Stimulated activated CD4-positive, alpha-beta T cell treated with anti-CD3 and anti-CD28 coated beads, TNF-alpha, amount 100 ng/mL, for 24 hours (primary cell): ENCODE data around the gene ZNF491.
"Not testable (repeated sequence)": the region's sequence is repeated elsewhere in the genome, so short reads cannot be mapped to it uniquely, and the experiment has no call there.

Experiments used
- DNase-seq, 3 experiments: peaks; one replicate each; pipeline ENCODE4 v3.0.0-alpha.2; 2020; ENCODE audit warnings: low read depth in 3 of 3

ZNF491 gene

DNA sequence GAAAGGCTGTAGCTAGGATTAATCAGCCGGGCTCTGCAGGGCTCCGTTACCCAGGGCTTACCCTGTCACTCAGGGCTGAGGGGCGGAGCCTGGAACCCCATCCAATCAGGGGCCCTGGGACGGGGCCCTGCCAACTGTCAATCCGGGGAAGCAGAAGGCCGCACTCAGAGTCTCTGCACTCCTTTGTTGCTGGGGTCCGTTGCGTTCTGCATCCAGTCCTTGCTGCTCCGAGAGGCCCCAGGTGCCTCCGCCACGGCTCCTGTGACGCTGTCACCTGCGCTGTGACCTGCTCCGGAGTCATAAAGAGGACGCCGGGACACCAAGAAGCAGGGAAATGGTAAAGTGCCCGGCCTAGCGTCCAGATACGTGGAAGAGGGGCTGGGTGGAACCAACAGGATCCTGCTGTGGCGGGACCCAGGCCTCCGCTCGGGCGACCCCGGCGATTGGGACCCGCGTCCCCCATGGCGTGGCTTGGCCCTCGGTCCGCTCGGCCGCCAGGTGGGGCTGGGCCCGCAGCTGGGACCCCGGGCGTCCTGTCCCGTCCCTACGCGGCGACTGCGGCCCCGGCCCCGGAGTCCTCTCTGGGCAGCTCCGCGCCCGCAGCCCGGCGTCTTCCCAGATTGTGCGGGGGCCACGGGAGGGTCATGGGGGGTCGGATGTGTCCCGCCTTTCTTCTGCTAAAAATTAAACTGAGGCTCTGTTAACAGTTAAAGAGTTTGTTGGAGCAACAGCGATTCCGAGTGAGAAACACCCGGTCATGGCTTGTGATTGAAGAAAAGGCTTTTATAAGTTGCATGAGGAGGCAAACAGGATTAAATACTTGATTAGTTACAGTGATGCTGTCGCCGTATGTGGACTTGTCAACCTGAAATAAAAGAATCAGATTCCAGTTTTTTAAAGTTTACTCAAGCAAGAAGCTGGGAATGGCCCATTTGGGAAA lies at the start of gene ZNF491:
TSS of gene ZNF491 (plus strand) at position 133 of the 940 bp plus-strand sequence. CDS start 7,431 bp downstream, outside the sequence.
- DNase-seq, result peak; percentile 74 to 88 (median 74)

DNA sequence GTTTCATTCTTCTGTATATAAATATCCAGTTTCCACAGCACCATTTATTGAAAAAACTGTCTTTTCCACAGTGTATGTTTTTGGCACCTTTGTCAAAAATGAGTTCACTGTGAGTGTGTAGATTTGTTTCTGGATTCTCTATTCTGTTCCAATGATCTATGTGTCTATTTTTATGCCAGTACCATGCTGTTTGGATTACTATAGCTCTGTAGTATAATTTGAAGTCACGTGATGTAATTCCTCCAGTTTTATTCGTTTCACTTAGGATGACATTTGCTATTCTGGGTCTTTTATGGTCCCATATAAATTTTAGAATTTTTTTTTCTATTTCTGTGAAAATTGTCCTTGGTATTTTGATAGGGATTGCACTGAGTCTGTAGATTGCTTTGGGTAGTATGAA lies 48.6 kb upstream of the ZNF491 start:
- DNase-seq, result no peak

DNA sequence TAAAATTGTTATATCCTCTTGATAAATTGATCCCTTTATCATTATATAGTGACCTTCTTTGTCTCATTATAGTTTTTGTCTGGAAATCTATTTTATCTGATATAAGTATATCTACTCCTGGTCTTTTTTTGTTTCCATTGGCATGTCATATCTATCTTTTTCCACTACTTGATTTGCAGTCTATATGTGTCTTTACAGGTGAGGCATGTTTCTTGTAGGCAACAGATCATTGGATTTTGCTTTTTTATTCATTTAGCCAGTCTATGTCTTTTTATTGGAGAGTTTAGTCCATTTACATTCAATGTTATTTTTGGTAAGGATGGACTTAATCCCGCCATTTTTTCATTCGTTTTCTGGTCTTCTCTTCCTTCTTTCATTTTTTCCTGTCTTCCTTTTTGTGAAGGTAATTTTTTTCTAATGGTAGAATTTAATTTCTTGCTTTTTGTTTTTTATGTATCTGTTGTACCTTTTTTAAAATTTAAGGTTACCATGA lies 46.0 kb upstream of the ZNF491 start:
- DNase-seq, result no peak

DNA sequence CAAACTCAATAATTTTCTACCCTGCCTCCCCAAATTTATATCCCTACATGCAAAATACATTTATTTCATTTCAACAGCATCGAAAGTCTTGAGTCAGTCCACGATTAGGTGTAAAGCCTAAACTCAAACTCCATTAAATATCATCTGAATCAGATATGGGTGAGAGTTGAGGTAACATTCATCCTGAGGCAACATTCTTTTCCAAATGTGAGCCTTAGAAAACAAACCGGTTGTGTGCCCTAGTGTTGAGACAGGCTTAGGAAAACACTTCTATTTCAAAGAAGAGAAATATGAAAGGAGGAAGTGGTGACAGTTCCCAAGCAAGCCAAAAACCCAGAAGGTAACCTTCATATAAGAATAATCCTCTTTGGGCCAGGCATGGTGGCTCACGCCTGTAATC lies 43.7 kb upstream of the ZNF491 start:
- no peak for DNase-seq

DNA sequence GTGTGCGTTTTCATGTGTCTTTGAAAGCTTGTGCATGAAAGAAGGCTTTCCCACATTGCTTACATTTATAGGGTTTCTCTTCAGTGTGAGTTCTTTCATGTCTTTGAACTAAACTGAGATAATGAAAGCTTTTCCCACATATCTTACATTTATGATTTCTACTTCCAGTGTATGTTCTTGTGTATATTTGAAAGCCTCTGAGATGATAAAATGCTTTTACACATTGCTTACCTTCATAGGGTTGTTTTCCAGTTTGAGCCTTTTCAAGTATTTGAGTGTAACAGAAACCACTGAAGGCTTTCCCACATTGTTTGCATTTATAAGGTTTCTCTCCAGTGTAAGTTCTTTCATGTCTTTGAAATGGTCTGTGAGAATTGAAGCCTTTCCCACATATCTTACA lies 41.4 kb upstream of the ZNF491 start:
- no peak for DNase-seq

DNA sequence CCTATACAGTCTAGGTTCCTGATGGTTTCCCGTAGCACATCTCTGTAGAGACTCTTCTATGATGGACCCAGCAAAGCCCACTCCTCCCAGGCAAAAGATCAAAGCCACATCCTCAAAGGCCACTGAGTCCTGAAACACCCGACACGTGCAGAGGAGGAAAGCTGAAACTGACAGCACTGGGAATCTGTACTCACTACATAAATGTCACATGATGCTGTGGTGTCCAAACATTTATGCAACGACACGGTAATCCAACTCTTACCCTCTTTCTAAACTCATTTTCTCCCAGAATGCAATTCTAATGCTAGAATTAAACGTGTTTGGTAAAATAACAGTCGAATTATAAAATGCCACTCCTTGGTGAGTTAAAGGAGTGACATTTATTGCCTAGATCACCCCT lies 38.5 kb upstream of the ZNF491 start:
- DNase-seq, result no peak

- DNase-seq, result no peak
Observed at GRCh38 chr19:11763117-11763516, 35.2 kb upstream of the ZNF491 start.

DNA sequence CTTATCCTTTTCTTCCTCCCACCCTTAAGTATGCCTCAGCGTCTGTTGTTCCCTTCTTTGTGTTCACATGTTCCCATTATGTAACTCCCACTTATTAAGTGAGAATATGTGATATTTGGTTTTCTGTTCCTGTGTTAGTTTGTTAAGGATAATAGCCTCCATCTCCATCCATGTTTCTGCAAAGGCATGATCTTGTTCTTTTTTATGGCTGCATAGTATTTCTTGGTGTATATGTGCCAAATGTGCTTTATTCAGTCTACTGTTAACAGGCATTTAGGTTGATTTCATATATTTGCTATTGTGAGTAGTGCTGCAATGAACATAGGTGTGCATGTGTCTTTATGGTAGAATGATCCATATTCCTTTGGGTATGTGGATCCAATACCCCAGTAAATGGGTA lies 34.7 kb upstream of the ZNF491 start:
- DNase-seq, result no peak

DNA sequence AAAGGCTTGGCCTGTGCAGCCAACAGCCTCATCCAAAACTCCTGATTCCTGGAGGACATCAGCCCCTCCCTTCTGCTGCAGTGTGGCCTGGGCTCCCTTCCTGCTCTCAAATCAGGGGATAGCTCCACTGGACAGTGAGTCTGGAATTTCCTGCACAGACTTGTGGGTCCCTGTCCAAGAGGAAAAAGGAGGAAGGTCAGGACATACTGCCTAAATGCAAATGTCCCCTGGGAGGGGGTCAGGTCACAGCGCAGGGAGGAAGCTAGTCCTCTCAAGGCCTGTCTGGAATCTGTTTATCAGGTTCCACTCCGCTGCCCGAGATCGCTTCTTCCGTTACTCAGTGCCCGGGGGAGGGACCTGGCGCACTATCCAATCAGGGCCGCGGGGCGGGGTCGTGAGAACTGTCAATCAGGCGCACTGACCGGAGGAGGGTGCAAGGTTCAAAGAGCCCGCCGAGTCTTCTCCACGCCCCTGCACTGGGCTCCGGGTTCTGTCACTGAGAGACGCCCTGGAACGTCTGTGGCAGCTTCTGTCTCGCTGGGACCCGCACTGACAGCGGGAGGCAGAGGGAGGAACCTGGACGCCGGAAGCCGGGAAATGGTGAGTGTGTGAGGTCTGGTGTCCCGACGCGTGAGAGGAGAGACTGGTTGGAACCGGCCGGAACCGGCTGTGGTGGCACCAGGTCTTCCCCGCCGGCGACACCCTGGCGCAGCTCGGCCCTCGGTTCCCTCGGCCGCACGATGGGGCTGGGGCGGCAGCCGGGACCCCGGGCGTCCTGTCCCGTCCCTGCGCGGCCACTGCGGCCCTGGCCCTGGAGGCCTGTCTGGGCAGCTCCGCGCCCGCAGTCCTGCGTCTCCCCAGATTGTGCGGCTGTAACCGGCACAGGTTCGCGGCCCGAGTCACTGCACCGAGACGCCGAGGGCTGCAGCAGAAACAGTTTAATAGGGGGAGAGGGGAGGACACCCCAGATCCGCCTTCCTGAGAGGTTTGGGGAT lies 31.4 kb upstream of the ZNF491 start, which contains the start of gene ZNF441:
TSS of gene ZNF441 (plus strand) at position 404 of the 995 bp plus-strand sequence. CDS start at position 598, 194 bp downstream.
- DNase-seq, result peak; percentile 87 to 97 (median 91)

GRCh38 chr19:11767633-11768133 lies 30.6 kb upstream of the ZNF491 start:
- peak in 2 of 3 experiments; percentile 0 to 18 for DNase-seq

- DNase-seq, result no peak
Observed at GRCh38 chr19:11769995-11770394, 28.3 kb upstream of the ZNF491 start.

DNA sequence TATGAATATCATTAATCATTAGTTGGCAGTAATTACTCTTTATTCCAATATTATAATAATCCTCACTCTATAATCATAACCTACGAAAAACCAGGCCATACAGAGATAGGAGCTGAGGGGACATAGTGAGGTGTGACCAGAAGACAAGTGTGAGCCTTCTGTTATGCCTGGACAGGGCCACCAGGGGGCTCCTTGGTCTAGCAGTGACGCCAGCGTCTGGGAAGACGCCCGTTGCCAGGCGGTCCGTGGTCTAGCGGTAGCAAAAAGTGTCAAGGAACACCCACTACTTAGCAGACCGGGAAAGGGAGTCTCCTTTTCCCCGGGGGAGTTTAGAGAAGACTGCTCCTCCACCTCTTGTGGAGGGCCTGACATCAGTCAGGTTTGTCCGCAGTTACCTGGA lies 26.8 kb upstream of the ZNF491 start:
- DNase-seq, result not testable (repeated sequence)

DNA sequence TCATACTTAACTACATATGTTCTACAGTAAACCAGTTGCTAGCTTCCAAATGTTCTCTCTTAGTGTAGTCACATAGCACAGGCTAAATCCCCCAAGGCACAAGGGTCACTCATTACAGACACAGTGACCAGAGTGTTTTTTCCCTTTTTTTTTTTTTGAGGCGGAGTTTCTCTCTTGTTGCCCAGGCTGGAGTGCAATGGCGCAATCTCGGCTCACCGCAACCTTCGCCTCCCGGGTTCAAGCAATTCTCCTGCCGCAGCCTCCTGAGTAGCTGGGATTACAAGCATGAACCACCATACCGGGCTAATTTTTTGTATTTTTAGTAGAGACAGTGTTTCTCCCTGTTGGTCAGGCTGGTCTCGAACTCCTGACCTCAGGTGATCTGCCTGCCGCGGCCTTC lies 21.7 kb upstream of the ZNF491 start:
- DNase-seq, result not testable (repeated sequence)

DNA sequence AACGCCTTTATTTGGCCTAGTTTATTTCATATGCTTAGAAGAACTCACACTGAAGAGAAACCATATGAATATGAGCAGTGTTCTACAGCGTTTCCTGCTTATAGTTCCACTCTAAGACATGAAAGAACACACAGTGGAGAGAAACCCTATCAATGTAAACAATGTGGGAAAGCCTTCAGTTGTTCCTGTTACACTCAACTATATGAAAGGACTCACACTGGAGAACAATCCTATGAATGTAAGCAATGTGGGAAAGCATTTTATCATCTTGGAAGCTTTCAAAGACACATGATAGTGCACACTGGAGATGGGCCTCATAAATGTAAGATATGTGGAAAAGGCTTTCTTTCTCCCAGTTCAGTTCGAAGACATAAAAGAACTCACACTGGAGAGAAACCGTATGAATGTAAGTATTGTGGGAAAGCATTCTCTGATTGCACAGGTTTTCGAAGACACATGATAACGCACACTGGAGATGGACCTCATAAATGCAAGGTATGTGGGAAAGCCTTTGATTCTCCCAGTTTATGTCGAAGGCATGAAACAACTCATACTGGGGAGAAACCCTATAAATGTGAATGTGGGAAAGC lies 17.8 kb upstream of the ZNF491 start:
- DNase-seq, result no peak

- DNase-seq, result no peak
Observed at GRCh38 chr19:11781295-11782057, 16.8 kb upstream of the ZNF491 start.

DNA sequence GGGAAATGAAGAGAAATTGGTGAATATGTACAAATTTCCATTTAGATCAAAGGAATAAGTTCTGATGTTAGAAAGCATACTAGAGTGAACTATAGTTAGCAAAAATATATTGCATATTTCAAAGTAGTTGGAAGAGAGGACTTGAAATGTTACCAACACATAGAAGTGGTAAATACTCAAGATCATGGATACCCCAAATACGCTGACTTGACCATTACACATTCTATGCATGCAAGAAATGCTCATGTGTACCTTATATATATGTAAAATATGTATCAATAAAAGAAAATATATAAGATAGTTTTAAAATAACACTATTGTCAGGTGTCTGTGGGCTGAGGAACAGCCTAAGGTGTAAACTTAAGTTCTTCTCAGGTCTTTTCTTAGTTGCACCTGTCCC lies 14.6 kb upstream of the ZNF491 start:
- DNase-seq, result no peak

DNA sequence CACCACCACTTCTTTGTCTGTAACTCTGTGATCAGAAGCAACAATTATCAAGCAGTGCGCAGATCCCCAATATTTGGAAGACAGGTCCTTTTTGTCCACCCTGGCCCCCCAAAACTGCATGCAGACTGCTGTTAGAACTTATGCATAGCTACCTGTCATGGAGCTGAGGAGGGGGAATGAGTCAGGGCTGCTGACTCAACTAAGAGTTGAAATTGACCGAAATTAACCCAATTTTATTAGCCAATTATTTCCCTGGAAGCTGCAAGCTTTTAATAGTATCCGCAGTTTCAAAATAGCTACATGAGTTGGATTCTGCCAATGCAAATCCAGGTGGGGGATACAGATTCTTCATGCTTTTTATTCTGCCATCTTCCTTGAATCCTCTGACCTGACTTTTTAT lies 14.0 kb upstream of the ZNF491 start:
- no peak for DNase-seq

GRCh38 chr19:11787536-11787935 lies 10.8 kb upstream of the ZNF491 start:
- DNase-seq, result no peak

DNA sequence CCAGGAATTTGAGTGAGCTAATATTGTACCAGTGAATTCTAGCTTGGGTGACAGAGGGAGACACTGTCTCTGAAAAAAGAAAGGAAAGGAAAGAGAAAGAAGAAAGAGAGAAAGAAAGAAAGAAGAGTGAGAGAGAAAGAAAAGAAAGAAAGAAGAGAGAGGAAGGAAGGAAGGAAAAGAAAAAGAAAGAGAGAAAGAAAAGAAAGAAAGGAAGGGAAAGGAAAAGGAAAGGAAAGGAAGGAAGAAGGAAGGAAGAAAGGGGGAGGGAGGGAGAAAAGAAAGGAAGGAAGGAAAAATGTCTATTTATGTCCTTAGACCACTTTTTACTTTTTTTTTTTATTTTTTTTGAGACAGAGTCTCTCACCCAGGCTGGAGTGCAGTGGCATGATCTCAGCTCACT lies 5.4 kb upstream of the ZNF491 start:
- DNase-seq, result no peak

DNA sequence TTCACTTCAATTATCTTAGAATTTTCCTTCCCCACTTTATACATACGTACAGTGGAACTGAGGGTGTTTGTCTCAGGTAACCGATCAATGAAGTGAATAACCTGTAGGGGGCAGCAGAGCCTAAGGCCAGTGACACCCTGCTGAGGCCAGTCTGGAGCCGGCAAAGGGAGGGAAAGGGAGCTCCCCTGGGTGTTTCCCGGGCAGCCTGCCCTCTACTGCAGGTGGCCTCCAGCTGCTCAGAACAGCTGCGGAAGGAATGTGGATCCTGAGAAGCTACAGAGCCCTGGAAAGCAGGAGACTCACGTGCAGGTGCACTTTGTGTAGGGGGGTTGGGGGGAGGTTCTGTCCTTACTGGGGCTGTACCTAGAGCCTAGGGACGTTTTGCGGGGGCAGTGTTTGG lies 832 bp upstream of the ZNF491 start:
- DNase-seq, result peak; percentile 63 to 72 (median 70)
